Midbrain (tissue), 1 donor: ENCODE results near the gene EMC7.
"Not testable (repeated sequence)": the region's sequence is repeated elsewhere in the genome, so short reads cannot be mapped to it uniquely, and the experiment has no call there.

Experiments used
- DNase-seq: peaks from one replicate; lab custom pipeline; 2025; lab: John Stamatoyannopoulos, UW

EMC7 gene

GRCh38 chr15:34101366-34102174, at the start of gene EMC7, which contains the start of gene PGBD4:
Gene EMC7, minus strand, starts transcription at chr15:34101862. Its CDS starts 23 bp downstream, at chr15:34101839.
Gene PGBD4, plus strand, starts transcription at chr15:34102083. Its CDS starts 449 bp downstream, at chr15:34102532.
- peak; percentile 99 for DNase-seq

DNA sequence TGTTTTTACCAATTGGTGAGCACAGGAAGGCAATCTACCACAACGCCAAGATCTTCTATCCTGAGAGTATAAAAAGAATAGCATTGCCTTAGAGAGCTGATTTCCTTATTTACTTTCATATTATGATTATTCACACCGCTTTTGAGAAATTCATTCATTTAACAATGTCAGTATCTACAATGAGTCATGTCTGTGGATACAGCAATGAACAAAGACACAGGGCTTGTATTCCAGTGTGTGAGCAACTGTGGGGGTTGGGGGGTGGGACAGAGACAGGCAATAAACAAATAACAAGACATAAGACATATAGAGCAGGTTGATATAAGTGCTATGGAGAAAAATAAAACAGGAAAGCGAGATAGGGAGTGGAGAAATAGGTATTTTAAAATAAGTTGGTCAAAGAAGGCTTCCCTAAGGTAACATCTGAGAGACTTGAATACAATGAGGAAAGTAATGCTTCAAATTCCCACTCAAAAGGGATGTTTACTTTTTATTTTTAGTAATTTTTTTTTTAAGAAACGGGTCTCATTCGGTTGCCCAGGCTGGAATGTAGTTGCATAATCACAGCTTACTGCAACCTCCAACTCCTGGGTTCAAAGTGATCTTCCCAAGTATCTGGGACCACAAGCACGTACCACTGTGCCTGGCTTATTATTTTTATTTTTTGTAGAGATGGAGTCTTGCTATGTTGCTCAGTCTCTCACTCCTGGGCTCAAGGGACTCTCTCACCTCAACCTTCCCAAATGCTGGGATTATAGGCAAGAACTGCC, 45.9 kb upstream of the EMC7 start:
- DNase-seq = no peak

- no peak for DNase-seq
These were observed 31.8 kb upstream of the EMC7 start for GRCh38 chr15:34133511-34133910.

GRCh38 chr15:34132881-34133280, 31.2 kb upstream of the EMC7 start:
- DNase-seq = no peak

DNA sequence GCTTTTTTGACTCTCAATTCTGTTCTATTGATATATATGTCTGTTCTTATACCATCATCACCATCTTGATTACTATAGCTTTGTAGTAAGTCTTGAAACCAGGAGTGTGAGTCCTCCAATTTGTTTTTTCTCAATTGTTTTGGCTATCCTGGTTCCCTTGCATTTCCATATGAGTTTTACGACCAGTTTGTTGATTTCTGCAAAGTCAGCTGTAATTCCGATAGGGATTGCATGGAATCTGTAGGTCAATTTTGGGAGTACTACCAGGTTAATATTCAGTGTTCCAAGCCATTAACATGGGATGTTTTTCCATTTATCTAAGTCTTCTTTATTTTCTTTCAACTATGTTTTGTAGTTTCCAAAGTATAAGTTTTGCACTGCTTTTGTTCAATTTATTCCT, 27.2 kb upstream of the EMC7 start:
- no peak for DNase-seq

GRCh38 chr15:34126522-34126921, 24.9 kb upstream of the EMC7 start:
- no peak for DNase-seq

GRCh38 chr15:34125945-34126344, 24.3 kb upstream of the EMC7 start:
- DNase-seq = no peak

- DNase-seq = no peak
These were observed 23.0 kb upstream of the EMC7 start for GRCh38 chr15:34124651-34125050.

DNA sequence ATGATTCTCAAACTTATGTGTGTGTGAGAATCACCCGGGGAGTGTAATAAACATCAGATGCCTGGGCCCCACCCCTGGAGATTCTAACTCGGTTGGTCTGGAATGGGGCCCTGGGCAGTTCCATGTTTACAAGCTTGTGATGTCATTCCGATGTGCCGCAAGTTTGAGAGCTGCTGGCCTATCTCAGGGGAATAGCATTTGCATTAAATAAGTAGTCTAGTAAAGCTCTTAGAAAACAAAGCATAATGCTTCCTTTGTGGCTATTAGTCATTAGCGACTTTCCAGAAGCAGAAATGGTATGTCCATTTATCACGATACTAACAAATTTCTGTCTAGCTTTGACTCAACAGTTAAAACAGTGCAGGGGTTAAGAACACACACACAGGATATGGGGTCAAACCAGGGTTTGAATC, 21.1 kb upstream of the EMC7 start:
- no peak for DNase-seq

DNA sequence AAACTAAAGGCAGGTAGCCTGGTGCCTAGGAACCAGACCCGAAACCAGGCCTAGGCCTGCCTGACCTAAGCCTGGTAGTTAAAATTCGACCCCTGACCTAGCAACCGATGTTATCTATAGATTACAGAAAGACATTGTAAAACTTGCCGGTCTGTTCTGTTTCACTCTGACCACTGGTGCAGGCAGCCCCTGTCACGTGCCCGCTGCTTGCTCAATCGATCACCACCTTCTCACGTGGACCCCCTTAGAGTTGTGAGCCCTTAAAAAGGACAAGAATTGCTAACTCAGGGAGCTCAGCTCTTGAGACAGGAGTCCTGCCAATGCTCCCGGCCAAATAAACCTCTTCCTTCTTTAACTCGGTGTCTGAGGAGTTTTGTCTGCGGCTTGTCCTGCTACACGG, 20.1 kb upstream of the EMC7 start:
- DNase-seq = not testable (repeated sequence)

DNA sequence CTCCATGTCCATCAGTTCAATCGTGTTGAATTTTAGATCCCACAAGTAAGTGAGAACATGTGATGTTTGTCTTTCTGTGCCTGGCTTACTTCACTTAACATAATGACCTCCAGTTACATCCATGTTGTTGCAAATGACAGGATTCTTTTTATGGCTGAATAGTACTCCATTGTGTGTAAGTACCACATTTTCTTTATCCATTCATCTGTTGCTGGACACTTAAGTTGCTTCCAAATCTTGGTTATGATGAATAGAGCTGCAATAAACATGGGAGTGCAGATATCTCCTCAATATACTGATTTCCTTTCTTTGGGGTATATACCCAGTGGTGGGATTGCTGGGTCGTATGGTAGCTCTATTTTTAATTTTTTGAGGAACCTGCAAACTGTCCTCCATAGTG, 18.8 kb upstream of the EMC7 start:
- not testable (repeated sequence) for DNase-seq

DNA sequence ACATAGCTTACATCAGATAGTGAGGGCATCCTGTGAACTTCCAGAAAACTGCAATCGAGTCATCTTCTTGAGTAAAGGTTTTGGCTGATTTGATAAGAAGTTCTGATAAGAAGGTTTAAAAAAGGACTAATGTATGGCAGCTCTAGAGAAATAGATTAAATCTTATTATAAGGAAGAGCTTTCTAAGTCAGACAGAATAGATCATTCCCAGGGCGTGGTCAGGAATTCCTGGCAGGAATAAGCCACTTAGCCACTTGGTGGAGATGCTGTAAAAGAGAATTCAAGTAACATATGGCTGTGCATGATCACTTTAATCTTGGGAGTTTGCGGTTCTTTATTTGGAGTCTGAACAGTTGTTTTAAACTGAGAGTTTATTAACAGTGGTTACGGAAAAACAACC, 17.6 kb upstream of the EMC7 start:
- no peak for DNase-seq

DNA sequence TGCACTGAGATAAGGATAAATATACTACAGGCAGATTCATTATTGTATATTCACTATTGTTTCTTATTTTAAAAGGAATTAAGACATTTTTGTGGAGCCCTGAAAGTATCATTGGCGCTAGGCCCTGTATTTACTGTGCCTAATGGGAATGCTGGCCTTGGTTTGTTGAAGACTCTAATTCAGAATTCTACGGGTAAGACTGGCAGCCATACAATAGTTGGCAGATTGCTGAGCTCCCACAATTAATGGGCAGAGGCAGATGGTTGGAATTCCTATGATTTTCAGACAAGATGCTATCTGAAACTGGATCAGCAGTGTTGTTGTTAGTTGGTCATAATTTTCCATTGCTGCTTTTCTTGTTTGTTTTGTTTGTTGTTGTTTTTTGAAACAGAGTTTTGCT, 15.0 kb upstream of the EMC7 start:
- DNase-seq = no peak

- DNase-seq = no peak
These were observed 13.1 kb upstream of the EMC7 start for GRCh38 chr15:34114739-34115138.

DNA sequence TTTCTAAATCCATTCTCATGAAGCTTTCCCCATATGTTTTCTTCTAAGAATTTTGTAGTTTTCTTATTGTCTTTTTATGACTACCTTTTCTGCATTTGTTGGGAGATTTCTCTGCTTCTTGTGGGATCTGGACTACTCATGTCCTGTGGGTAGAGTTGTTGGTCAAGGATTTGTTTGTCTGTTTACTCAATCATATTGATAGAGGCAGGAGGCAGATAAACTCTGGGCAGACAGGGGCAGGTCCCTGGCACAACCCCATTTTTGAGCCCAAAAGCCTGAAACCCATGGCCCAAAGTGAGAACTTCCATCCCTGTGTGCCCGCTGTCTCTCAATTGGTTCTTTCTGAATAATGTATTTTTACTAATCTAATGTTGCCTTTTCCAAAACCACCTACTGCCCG, 12.6 kb upstream of the EMC7 start:
- DNase-seq = no peak

- DNase-seq = no peak
These were observed 9.8 kb upstream of the EMC7 start for GRCh38 chr15:34111488-34111887.

- DNase-seq = peak; percentile 3
These were observed 8.4 kb upstream of the EMC7 start for GRCh38 chr15:34109797-34110663.

DNA sequence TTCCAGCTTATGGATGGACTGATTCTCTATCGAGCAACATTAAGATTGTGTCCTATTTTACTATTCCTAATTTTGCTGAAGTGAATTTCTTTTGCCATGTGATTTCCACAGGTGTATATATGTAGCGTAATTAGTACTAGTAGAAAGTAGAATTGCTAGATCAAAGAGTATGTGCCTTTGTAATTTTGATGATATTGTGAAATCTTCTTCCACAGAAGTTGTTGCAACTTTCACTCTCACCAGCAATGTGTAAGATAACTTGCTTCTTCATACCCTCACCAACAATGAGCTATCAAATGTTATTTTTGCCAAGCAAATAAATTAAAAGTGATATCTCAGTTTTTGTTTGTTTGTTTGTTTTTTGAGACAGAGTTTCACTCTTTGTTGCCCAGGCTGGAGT, 5.7 kb upstream of the EMC7 start:
- DNase-seq = no peak

- no peak for DNase-seq
These were observed 4.8 kb upstream of the EMC7 start for GRCh38 chr15:34106423-34106822.

- no peak for DNase-seq
These were observed 688 bp upstream of the EMC7 start for GRCh38 chr15:34102175-34102925.

DNA sequence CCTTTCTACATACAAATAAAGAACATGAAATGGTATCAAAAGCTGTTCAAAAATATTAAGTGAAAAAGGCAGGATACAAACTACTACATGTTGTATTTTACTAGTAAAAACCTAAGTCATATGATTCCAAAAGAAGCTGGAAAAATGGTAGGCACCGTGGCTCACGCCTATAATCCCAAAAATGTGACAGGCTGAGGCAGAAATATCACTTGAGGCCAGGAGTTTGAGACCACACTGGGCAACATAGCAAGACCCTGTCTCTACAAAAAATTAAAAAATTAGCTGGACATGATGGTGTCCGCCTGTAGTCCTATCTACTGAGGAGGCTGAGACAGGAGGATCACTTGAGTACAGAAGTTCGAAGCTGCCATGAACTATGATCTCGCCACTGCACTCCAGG, 1.7 kb downstream of the EMC7 start:
- no peak for DNase-seq

DNA sequence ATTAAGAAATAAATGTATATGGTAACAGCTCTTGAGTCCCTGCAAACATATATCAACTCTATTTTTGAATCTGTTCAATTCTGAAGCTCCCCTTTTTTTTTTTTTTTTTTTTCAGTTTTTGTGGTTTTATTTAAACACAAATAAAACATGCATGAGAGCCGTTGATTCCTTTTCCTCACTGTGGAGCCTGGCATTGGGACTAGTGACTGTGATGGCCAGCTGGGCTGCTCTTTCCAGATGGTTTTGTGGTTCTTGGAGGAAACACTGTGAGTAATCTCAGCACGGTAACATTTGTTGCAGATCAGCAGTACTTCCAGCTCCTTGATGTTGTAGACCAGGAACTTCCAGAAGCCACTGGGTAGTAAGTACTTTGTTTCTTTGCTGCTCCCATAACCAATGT, 15.9 kb downstream of the EMC7 start:
- no peak for DNase-seq
